ENCODE data around the gene LETM1. TPM values are rescaled to one million over a fixed set of nuclear protein-coding genes. Genes with fewer than 3 reads are reported as not detected.

LETM1 gene
- total RNA-seq, 1 donor from 2014 or later = 44.5 TPM

- no peak for DNase-seq
Observed at GRCh38 chr4:1777822-1778641, 77.9 kb downstream of the LETM1 start.

DNA sequence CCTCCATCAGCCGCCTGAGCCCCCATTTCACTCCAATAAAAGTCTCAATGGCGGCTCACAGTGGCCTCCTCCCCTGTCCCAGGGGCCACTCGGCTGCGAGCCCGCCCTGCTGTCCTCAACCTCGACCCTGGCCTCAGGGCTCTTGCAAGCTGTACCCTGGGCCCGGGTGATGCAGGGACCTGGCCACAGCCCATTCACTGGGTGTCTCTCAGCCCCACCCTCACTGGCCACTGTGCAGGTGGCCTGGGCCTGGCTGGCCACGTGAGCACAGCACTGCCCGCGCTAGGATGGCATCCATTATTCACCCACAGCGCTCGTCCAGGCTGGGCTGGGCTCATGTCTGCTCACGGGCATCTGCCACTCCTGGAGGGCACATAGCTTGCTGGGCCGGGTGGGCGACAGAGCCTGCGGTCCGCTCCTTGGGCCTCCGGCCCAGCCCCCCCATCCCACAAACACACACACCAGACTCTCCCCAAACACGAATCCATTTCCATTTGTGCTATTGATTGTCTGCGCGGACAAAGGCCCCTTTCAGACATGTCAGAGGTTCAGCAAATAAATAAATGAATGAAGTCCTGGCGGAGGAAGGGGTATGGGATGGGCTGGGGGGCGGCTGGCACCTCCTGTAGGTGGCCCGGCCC lies 79.3 kb downstream of the LETM1 start:
- no peak for DNase-seq

DNA sequence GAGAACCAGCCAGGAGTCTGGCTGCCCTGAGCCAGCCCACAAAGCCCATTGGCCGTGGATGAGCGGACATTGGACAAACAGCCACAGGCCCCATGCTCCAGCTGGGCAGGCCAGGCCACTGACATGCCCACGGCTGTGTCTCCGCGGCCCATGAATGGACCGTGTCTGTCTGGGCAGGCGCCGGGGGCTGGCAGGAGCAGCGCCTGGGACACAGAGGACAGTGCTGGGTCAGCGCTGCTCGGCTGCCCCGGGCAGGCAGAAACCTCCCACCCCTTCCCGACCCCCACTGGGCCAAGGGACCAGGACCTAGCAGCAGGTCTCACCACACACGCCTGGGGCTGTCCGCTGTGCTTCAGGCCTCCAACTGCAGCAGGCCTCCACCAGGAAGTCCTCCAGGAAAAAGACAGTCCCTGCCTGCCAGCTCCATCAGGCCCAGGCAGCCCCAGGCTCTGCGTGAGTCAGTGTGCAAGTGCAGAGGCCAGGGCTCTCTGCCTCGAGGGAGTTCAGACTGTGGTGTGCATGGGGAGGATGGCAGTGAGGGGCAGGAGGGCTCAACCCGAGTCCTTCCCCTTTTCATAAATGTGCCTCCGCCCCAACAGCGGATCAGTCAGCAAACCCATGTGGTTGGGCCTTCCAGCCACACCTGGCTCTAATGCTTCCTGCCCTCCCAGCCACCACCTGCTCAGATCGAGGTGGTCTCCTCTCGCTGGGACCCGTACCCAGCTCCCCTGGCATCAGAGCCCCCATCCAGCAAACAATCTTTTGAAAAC lies 80.0 kb downstream of the LETM1 start:
- DNase-seq = no peak

DNA sequence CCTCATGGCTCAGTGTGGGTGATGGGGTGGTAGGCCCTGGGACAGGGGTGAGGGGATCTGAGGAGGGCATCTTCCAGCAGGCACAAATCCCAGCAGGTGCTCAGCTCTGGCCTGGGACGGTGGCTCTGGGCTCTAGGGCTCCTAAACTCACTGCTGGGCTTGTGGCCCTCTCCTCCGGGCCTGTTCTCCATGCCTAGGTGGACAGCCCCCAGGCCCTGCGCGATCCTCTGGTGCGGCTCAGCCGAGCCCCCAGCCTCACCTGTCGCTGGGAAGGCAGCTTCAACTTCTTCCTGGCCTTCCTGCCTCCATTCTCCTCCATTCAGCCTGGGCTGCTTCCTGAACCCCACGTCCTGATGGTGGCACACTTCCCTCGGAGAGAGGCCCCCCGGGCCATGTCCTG lies 82.2 kb downstream of the LETM1 start:
- DNase-seq = no peak

GRCh38 chr4:1772853-1773538 lies 83.0 kb downstream of the LETM1 start:
- DNase-seq = no peak

DNA sequence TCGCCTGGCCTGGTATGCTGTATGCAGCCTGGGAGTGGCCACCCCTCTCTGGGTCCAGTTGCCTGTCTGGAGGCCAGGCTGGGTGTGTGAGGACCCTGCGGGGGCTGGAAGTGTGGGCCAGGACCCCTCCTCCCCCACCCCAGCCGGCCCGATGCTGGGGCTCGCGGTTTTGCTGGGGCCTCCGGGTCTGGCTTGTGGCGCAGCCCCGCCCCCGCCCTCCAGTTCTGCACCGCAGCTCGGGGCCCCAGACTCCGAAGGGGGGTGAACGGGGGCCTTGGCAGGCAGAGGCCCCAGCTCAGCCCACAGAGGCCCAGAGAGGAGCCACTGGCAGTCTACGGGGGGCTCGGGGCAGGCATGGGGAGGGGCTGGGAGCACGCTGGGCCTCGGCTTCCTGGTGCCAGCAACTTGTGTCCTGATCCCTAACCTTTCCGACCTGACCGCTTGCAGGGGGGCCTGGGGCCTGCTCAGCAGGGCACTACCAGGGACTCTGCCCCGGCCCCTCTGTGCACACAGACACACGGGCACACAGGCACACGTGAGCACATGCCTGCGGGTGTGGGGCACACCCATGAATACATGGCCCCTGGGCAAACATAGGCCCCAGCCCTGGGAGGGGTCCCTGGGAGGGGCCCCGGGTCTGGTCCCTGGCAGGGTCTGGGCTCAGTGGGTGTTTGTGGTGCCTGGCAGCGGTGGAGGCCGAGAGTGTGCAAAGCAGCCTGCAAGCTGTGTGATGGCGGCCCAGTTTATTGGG lies 84.2 kb downstream of the LETM1 start:
- DNase-seq = no peak

GRCh38 chr4:1770791-1771231 lies 85.1 kb downstream of the LETM1 start:
- no peak for DNase-seq

- DNase-seq = no peak
Observed at GRCh38 chr4:1770245-1770644, 85.7 kb downstream of the LETM1 start.

- DNase-seq = no peak
Observed at GRCh38 chr4:1769692-1770091, 86.3 kb downstream of the LETM1 start.

- DNase-seq = no peak
Observed at GRCh38 chr4:1768367-1769034, 87.5 kb downstream of the LETM1 start.

DNA sequence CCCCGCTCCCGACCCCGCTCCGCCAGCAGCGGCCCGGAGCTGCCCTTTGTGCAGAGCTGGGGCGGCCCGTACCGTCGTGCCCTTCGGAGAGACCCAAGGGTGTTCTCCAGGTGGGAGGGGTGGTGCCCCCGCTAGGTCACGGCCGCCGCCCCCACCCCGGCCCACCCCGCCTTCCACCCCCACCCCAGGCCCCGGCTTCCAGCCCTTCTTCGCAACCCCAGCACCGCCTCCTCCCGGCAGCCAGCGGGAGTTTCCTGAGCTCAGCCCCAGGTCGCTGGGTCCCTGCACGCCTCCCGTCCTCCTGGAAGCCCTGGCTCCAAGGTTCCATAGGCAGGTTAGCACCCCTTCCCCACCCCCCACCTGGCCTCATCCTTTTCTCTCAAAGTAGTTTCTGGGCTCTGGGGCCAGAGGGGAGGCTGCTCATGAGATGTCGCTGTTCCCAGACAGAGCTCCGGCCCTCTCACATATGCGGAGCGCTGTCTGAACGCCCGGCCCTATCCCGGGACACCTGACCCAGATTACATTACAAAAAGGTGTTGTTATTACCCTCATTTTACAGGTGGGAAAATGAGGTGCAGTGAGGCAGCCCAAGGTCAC lies 88.1 kb downstream of the LETM1 start:
- DNase-seq = no peak

- DNase-seq = no peak
Observed at GRCh38 chr4:1767061-1767769, 88.7 kb downstream of the LETM1 start.

GRCh38 chr4:1766106-1767060 lies 89.6 kb downstream of the LETM1 start:
- DNase-seq = no peak

DNA sequence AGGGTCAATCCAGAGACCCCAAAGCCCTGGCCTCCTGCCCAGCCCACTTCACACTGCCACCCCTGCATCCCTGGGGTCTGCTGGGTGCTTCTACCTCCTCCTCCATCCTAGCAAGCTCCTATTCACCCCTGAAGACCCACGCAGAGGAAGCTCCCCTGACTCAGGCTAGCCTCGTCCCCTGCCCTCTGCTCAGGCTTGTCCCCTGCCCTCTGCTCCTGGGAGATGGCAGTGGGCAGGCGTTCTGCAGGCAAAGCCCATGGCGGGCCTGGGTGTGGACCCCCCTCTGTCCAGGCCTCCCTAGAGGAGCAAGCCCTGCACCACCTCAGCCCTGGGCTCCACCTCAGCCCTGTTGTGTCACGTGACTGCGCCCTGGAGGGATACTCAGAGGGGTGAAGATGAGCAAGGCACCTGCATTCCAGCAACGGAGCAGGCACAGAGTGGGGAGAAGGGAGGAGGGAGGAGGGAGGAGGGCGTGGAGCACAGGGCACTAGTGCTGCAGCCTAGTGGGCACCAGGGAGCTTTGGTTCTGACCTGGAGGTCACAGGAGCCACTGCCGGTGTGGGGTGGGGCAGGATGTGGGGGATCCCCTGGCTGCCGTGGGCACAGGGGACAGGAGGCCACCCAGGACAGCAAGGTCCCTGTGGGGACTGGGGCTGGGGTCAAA lies 90.4 kb downstream of the LETM1 start:
- no peak for DNase-seq

GRCh38 chr4:1764670-1765069 lies 91.3 kb downstream of the LETM1 start:
- no peak for DNase-seq

GRCh38 chr4:1763550-1764080 lies 92.3 kb downstream of the LETM1 start:
- DNase-seq = no peak

GRCh38 chr4:1763070-1763549 lies 92.8 kb downstream of the LETM1 start:
- DNase-seq = no peak
